ENCODE data around the gene TCAIM. TPM values are rescaled to one million over a fixed set of nuclear protein-coding genes. Genes with fewer than 3 reads are reported as not detected.

The TCAIM gene
- total RNA-seq, 2 donors from 2014 or later: 20.2 to 26.2 TPM

GRCh38 chr3:44324584-44324983, 14.0 kb upstream of the TCAIM start:
- Histone ChIP-seq H3K9me3 (no peaks in the 10 kb centered on the region), H3K36me3 (no peaks in the 10 kb centered on the region), H3K27me3 (no peaks in the 10 kb centered on the region), H3K4me1 (no peaks in the 10 kb centered on the region), H3K4me3 (no peak overlapping the region), H3K27ac (no peak overlapping the region), H3K9ac (ENCODE audit: low read depth in 2 of 2, low read length in 2 of 2) (no peak overlapping the region)
- TF ChIP-seq, protein P1, sequence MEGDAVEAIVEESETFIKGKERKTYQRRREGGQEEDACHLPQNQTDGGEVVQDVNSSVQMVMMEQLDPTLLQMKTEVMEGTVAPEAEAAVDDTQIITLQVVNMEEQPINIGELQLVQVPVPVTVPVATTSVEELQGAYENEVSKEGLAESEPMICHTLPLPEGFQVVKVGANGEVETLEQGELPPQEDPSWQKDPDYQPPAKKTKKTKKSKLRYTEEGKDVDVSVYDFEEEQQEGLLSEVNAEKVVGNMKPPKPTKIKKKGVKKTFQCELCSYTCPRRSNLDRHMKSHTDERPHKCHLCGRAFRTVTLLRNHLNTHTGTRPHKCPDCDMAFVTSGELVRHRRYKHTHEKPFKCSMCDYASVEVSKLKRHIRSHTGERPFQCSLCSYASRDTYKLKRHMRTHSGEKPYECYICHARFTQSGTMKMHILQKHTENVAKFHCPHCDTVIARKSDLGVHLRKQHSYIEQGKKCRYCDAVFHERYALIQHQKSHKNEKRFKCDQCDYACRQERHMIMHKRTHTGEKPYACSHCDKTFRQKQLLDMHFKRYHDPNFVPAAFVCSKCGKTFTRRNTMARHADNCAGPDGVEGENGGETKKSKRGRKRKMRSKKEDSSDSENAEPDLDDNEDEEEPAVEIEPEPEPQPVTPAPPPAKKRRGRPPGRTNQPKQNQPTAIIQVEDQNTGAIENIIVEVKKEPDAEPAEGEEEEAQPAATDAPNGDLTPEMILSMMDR (IDR thresholded peaks at IDR 0.05): no peak
- intact Hi-C loops (cut with DNase I): loop anchor here (5.0 kb wide), 1 partner anchor 593 kb away; no protein-coding TSS in a partner anchor
- no peak for DNase-seq

- TF ChIP-seq, protein P1 (IDR thresholded peaks at IDR 0.05): no peak
- intact Hi-C loops (cut with DNase I): no loop called here
- H3K9ac ChIP-seq (ENCODE audit: low read depth in 2 of 2, low read length in 2 of 2): no peak overlapping the region
- H3K4me1 ChIP-seq: no peaks in the 10 kb centered on the region
- H3K27ac ChIP-seq: no peak overlapping the region
- no peaks in the 10 kb centered on the region for H3K27me3 ChIP-seq
- H3K4me3 ChIP-seq: no peak overlapping the region
- DNase-seq: no peak
- no peaks in the 10 kb centered on the region for H3K9me3 ChIP-seq
- no peaks in the 10 kb centered on the region for H3K36me3 ChIP-seq
These were observed 12.5 kb upstream of the TCAIM start for GRCh38 chr3:44326019-44326418.

- Histone ChIP-seq H3K4me3 (no peak overlapping the region), H3K27ac (no peak overlapping the region), H3K9ac (ENCODE audit: low read depth in 2 of 2, low read length in 2 of 2) (no peak overlapping the region), H3K27me3 (no peaks in the 10 kb centered on the region), H3K9me3 (no peaks in the 10 kb centered on the region), H3K36me3 (no peaks in the 10 kb centered on the region), H3K4me1 (no peaks in the 10 kb centered on the region)
- intact Hi-C loops (cut with DNase I): no loop called here
- TF ChIP-seq, protein P1 (IDR thresholded peaks at IDR 0.05): no peak
- DNase-seq: no peak
These were observed 12.1 kb upstream of the TCAIM start for GRCh38 chr3:44326515-44326914.

GRCh38 chr3:44329946-44330345, 8.6 kb upstream of the TCAIM start:
- H3K4me3 ChIP-seq: no peak overlapping the region
- TF ChIP-seq, protein P1 (IDR thresholded peaks at IDR 0.05): no peak
- no peaks in the 10 kb centered on the region for H3K9me3 ChIP-seq
- no peaks in the 10 kb centered on the region for H3K36me3 ChIP-seq
- H3K9ac ChIP-seq (ENCODE audit: low read depth in 2 of 2, low read length in 2 of 2): no peak overlapping the region
- no peaks in the 10 kb centered on the region for H3K4me1 ChIP-seq
- no peak overlapping the region for H3K27ac ChIP-seq
- intact Hi-C loops (cut with DNase I): loop anchor here (10.0 kb wide), 1 partner anchor 185 kb away; no protein-coding TSS in a partner anchor
- H3K27me3 ChIP-seq: no peaks in the 10 kb centered on the region
- DNase-seq: no peak

DNA sequence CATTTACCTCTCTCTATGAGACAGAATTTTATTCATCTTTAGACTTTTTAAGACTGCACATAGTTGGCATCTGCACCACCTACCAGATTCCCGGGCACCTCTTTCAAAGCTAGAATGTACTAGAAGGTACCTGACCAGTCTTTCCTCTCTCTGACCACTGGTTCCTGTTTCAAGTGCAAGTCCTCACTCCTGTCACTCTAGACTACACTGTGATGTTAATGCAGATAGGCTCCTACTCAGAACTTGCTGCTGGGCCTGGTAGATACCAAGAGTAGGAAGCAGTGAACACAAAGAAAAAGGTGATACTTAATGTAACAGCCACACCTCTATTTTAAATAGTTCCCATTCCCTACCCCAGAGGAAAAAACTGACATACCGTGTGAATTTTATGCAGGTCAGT, 8.1 kb upstream of the TCAIM start:
- no peak overlapping the region for H3K9ac ChIP-seq (ENCODE audit: low read depth in 2 of 2, low read length in 2 of 2)
- no peaks in the 10 kb centered on the region for H3K4me1 ChIP-seq
- no peak for DNase-seq
- no peak overlapping the region for H3K27ac ChIP-seq
- no peaks in the 10 kb centered on the region for H3K9me3 ChIP-seq
- H3K36me3 ChIP-seq: no peaks in the 10 kb centered on the region
- intact Hi-C loops (cut with DNase I): loop anchor here (10.0 kb wide), 1 partner anchor 184 kb away; no protein-coding TSS in a partner anchor
- no peaks in the 10 kb centered on the region for H3K27me3 ChIP-seq
- H3K4me3 ChIP-seq: no peak overlapping the region
- TF ChIP-seq, protein P1 (IDR thresholded peaks at IDR 0.05): no peak

Measured in colonic mucosa (tissue), 4 donors.